Epithelial cell of esophagus (primary cell): ENCODE results near the gene SLC7A5.
"Not testable (repeated sequence)": the region's sequence is repeated elsewhere in the genome, so short reads cannot be mapped to it uniquely, and the experiment has no call there.

Source experiments
- DNase-seq: peaks from one replicate; pipeline ENCODE4 v3.0.0; 2010; ENCODE audit warnings: low read depth
- H3K4me3 ChIP-seq: 2 replicates; pipeline ENCODE4 v1.5.1; 2011; ENCODE audit warnings: mild to moderate bottlenecking, low read length, control low read depth
- CTCF ChIP-seq: IDR thresholded peaks from 2 replicates; pipeline ENCODE4 v1.5.1; 2011; ENCODE audit warnings: low read depth, mild to moderate bottlenecking, low read length, control low read depth, inconsistent platforms; ENCODE audit not compliant: insufficient read depth; ENCODE audit errors: missing control alignments

The SLC7A5 gene

DNA sequence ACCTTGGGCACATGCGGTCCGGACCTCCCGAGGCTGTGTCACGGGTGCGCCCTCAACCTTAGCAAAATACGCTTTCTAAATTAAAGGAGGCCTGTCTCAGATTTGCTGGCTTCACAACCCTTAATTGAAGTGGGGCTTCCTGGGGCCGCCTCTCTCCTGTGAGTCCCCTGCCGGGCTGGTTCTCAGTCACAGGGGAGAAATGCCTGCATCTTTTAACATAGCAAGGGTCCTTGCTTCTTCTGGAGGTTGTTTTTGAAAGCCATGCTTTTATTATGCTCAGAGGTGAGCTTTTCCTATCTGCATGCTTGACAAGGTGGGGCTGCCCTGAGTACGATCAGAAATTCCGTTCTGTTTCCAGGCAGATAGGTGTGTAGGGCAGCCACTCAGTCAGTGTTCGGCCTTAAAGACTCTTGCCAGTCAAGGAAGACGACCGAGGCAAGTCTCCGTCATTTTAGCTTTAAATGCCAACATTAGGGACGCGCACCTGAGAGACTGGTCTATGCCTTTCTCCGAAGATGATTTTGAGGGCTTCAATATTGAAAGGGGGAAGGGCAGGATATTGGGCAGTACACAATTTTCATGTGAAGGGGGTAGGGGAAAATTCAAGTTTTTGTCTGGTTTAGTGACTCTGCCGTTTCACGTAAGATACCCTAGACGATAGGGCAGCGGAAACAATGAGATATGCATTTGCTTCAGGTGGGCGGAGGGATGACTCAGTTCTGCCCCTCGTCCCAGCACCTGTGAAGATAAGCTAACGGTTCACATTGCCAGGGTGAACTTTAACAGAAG is 5.5 kb upstream of the SLC7A5 start:
- no peak for DNase-seq
- H3K4me3 ChIP-seq = no peak overlapping the region
- no peak for TF ChIP-seq CTCF

GRCh38 chr16:87870418-87871291 is 1.3 kb upstream of the SLC7A5 start:
- H3K4me3 ChIP-seq = not testable (repeated sequence)
- DNase-seq = peak; percentile 75

GRCh38 chr16:87869879-87870417 is 641 bp upstream of the SLC7A5 start:
- DNase-seq, H3K4me3 ChIP-seq: not testable (repeated sequence)

GRCh38 chr16:87868254-87869029 is 865 bp downstream of the SLC7A5 start:
- peak; percentile 83 for DNase-seq
- H3K4me3 ChIP-seq = peak overlapping the region; percentile 59

DNA sequence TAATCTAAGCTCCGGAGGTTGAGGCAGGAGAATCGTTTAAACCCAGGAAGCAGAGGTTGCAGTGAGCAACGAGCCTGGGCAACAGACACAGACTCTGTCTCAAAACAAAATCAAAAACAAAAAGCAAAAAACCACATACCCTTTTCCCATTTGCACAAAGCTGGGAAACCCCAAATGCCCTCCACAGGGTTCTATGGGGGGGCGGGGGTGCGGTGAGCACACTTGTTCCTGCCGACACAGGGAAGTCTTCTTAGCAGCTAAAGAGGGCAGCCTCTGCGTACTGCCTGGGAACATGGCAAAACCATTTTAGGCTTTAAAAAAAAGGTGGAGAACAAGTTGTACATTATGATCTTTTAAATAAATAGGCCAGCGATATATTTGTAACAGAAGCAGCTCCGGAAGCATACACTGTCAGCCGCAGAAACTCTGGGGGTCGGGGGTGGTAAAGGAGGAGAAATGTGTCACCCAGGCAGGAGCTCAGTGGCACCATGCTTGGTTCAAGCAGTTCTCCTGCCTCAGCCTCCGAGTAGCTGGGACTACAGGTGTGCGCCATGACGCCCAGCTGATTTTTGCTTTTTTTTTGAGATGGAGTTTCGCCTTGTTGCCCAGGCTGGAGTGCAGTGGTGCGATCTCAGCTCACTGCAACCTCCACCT is 3.3 kb downstream of the SLC7A5 start:
- not testable (repeated sequence) for DNase-seq
- H3K4me3 ChIP-seq = peak overlapping the region; percentile 37

DNA sequence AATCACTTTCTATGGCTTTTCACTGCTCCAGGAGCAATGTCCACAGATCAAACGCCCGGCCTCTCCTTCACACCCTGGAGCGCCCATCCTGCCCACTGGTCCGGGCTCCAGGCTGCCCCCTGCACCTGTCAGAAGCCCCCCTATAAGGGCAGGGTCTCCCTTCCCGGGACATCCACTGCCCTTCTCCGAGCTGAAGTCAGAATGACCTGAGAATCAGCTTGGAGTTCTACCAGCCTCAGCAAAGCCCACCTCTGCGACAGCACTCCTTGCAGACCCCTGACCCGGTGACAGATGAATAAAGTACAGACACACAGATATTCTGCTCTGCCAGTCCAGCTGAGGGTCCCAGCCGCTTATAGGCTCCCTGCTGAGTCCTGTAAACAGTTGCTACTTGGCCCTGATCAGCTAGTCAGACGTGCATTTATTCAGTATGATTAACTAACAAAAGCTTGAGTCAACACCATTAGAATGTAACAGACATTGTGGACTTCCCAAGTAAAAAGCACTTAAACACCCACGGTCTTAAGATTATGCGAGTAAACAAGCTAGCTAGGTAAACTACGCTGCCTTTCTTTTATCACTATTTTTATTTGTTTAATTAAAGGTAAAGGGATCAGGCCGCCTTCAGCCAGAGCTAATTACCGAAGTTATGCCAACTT is 4.8 kb downstream of the SLC7A5 start:
- peak overlapping the region; percentile 14 for H3K4me3 ChIP-seq
- TF ChIP-seq CTCF = no peak

DNA sequence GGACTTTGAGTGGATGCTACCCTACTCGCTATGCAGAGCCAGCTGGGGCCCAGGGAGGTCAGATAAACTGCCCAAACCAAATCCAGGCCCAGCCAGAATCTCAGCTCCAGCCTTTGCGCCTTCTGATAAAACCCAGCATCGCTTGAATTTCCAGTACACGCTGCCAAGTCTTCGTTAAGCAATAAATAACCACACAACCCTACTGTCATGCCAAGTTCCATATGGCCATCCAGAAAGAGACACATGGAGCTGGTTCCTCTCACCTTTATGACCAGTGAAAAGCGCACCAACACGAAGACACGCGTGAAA is 6.0 kb downstream of the SLC7A5 start:
- not testable (repeated sequence) for H3K4me3 ChIP-seq, DNase-seq

More for the DNA sequence above, 4.8 kb downstream of the SLC7A5 start:
- DNase-seq = peak; percentile 66

- not testable (repeated sequence) for DNase-seq, H3K4me3 ChIP-seq
Observed at GRCh38 chr16:87862597-87863326, 6.5 kb downstream of the SLC7A5 start.

DNA sequence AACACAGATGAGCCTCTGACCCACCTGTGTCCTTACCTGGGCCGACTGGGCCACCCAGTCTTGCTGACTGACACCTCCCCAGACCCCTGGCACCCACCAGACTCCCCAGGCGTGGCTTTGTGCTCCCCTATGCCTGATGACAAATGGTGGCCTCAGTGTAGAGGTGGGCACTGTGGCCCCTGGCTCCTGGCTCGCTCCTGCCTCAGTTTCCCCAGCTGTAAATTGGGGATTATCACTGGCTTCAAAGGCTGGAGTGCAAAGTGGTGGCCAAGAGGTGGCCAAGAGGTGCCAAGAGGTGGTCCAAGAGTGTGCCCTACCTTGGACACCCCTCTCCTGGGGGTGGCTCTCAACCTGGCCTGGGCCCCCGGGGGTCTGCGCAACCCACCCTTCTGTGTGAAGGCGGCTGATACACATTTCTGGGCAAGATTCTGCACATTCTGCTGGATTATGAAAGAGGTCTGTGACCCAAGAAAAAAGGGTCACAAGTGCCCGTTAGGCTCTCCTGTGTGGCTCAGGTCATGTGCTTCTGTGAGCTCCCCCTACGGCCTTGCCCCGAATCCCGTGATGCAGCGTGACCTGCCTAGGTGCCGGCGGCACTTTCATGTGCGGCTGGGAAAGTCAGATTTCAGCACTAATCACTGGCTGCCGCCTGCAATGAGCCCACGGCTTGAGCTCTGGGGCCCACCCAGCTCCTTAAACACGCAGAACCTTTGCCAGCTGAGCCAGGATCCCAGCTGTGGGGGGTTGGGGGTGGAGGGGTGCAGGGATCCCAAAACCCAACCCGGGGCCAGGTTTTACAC is 7.8 kb downstream of the SLC7A5 start:
- not testable (repeated sequence) for DNase-seq, H3K4me3 ChIP-seq
